SK-N-MC (cell line): ENCODE data around the gene TUBAL3.

Experiments used
- DNase-seq: peaks from one replicate; pipeline ENCODE4 v3.0.0-alpha.2; 2011; ENCODE audit warnings: low read depth, low spot score
- H3K27ac ChIP-seq: fragments of 200-600 bp; sonication (generic); 2 replicates; pipeline ENCODE4 v1.5.1; 2016; ENCODE audit warnings: mixed run types
- H3K36me3 ChIP-seq: fragments of 200-600 bp; sonication (generic); 2 replicates; pipeline ENCODE4 v1.6.1; 2017; ENCODE audit warnings: antibody characterized with exemption, low read length, mixed read lengths; ENCODE audit not compliant: insufficient read depth
- H3K4me3 ChIP-seq: fragments of 200-600 bp; sonication (generic); 2 replicates; pipeline ENCODE4 v1.5.1; 2016
- H3K9ac ChIP-seq: fragments of 200-600 bp; sonication (generic); 2 replicates; pipeline ENCODE4 v1.8.0; 2017; ENCODE audit warnings: mixed run types, mixed read lengths; ENCODE audit not compliant: insufficient read length
- H3K9me3 ChIP-seq: fragments of 200-600 bp; sonication (generic); 2 replicates; pipeline ENCODE4 v1.6.1; 2017; ENCODE audit warnings: low read depth, mild to moderate bottlenecking, antibody characterized with exemption, low read length, moderate library complexity, mixed read lengths
- EZH2 ChIP-seq: fragments of 200-600 bp; sonication (generic); IDR thresholded peaks from one replicate; pipeline ENCODE4 v1.6.1; 2017; ENCODE audit warnings: antibody characterized with exemption
- FOXP2 ChIP-seq: optimal IDR thresholded peaks from 2 replicates; pipeline ENCODE3; 2011; ENCODE audit warnings: mild to moderate bottlenecking, moderate library complexity; ENCODE audit not compliant: insufficient read depth; ENCODE audit errors: extremely low read length, control extremely low read depth
- POLR2AphosphoS5 ChIP-seq: IDR thresholded peaks from 2 replicates; pipeline ENCODE4 v1.6.1; 2012; ENCODE audit warnings: mild to moderate bottlenecking, low read depth, low read length, borderline replicate concordance

The TUBAL3 gene

GRCh38 chr10:5373891-5374611, 30.6 kb downstream of the TUBAL3 start:
- Histone ChIP-seq H3K9ac (no peak overlapping the region), H3K4me3 (no peak overlapping the region), H3K36me3 (no peaks in the 10 kb centered on the region), H3K9me3 (no peaks in the 10 kb centered on the region), H3K27ac (no peak overlapping the region)
- no peak for TF ChIP-seq EZH2
- no peak for TF ChIP-seq POLR2AphosphoS5
- no peak for TF ChIP-seq FOXP2
- DNase-seq, result no peak

GRCh38 chr10:5373307-5373706, 31.3 kb downstream of the TUBAL3 start:
- no peak for DNase-seq
- Histone ChIP-seq H3K36me3 (no peaks in the 10 kb centered on the region), H3K9me3 (no peaks in the 10 kb centered on the region), H3K4me3 (no peak overlapping the region), H3K27ac (no peak overlapping the region), H3K9ac (no peak overlapping the region)
- no peak for TF ChIP-seq FOXP2
- no peak for TF ChIP-seq EZH2
- no peak for TF ChIP-seq POLR2AphosphoS5

- Histone ChIP-seq H3K4me3 (no peak overlapping the region), H3K9me3 (no peaks in the 10 kb centered on the region), H3K36me3 (no peaks in the 10 kb centered on the region), H3K27ac (no peak overlapping the region), H3K9ac (no peak overlapping the region)
- TF ChIP-seq FOXP2 (no peak), POLR2AphosphoS5 (no peak), EZH2 (no peak)
- no peak for DNase-seq
Measured at GRCh38 chr10:5370493-5371352, 33.9 kb downstream of the TUBAL3 start.

- H3K9ac ChIP-seq, result no peak overlapping the region
Measured at GRCh38 chr10:5369362-5370158, 35.1 kb downstream of the TUBAL3 start.

GRCh38 chr10:5365928-5366327, 38.7 kb downstream of the TUBAL3 start:
- Histone ChIP-seq H3K27ac (no peak overlapping the region), H3K9me3 (no peaks in the 10 kb centered on the region), H3K4me3 (no peak overlapping the region), H3K9ac (no peak overlapping the region), H3K36me3 (no peaks in the 10 kb centered on the region)
- no peak for TF ChIP-seq FOXP2
- no peak for TF ChIP-seq POLR2AphosphoS5
- no peak for TF ChIP-seq EZH2
- no peak for DNase-seq

More at GRCh38 chr10:5369362-5370158, 35.1 kb downstream of the TUBAL3 start:
- Histone ChIP-seq H3K4me3 (no peak overlapping the region), H3K9me3 (no peaks in the 10 kb centered on the region), H3K36me3 (no peaks in the 10 kb centered on the region), H3K27ac (no peak overlapping the region)
- no peak for DNase-seq
- TF ChIP-seq FOXP2 (no peak), EZH2 (no peak), POLR2AphosphoS5 (no peak)

GRCh38 chr10:5364890-5365338, 39.7 kb downstream of the TUBAL3 start, which contains the start of gene UCN3:
Gene UCN3 (plus strand): TSS chr10:5364966. CDS start chr10:5373721, 8,755 bp downstream.
- Histone ChIP-seq H3K27ac (no peak within 1 kb of the TSS), H3K4me3 (no peak within 1 kb of the TSS), H3K36me3 (no peaks in the 10 kb centered on the region), H3K9ac (no peak within 1 kb of the TSS), H3K9me3 (no peaks in the 10 kb centered on the region)
- DNase-seq, result no peak
- TF ChIP-seq EZH2 (no peak), FOXP2 (no peak), POLR2AphosphoS5 (no peak)

GRCh38 chr10:5364374-5364773, 40.3 kb downstream of the TUBAL3 start:
- TF ChIP-seq FOXP2 (no peak), EZH2 (no peak), POLR2AphosphoS5 (no peak)
- Histone ChIP-seq H3K9ac (no peak overlapping the region), H3K4me3 (no peak overlapping the region), H3K27ac (no peak overlapping the region), H3K9me3 (no peaks in the 10 kb centered on the region), H3K36me3 (no peaks in the 10 kb centered on the region)
- no peak for DNase-seq

GRCh38 chr10:5362873-5363272, 41.8 kb downstream of the TUBAL3 start:
- Histone ChIP-seq H3K27ac (no peak overlapping the region), H3K4me3 (no peak overlapping the region), H3K9me3 (no peaks in the 10 kb centered on the region), H3K36me3 (no peaks in the 10 kb centered on the region), H3K9ac (no peak overlapping the region)
- DNase-seq, result no peak
- no peak for TF ChIP-seq FOXP2
- no peak for TF ChIP-seq POLR2AphosphoS5
- TF ChIP-seq EZH2, result no peak
